DMS 273 (cell line): ENCODE measurements around the gene RPP14.
"Not testable (repeated sequence)": the region's sequence is repeated elsewhere in the genome, so short reads cannot be mapped to it uniquely, and the experiment has no call there.

Experiments
- DNase-seq: peaks from one replicate; lab custom pipeline; 2025; ENCODE audit not compliant: unreplicated experiment; lab: John Stamatoyannopoulos, UW

RPP14 gene

GRCh38 chr3:58331593-58332152, 25.6 kb downstream of the RPP14 start:
- DNase-seq, result no peak

GRCh38 chr3:58332575-58333188, 26.6 kb downstream of the RPP14 start, which contains the start of gene PXK:
PXK (plus strand) TSS chr3:58332892; CDS start chr3:58332989, 97 bp downstream.
- peak; percentile 86 for DNase-seq

- peak; percentile 58 for DNase-seq
Observed at GRCh38 chr3:58333206-58334012, 27.4 kb downstream of the RPP14 start.

- DNase-seq, result no peak
Observed at GRCh38 chr3:58334013-58334321, 27.9 kb downstream of the RPP14 start.

- DNase-seq, result no peak
Observed at GRCh38 chr3:58334506-58334884, 28.4 kb downstream of the RPP14 start.

GRCh38 chr3:58335652-58335947, 29.6 kb downstream of the RPP14 start:
- DNase-seq, result no peak

GRCh38 chr3:58336135-58336882, 30.3 kb downstream of the RPP14 start:
- no peak for DNase-seq

GRCh38 chr3:58337190-58337589, 31.1 kb downstream of the RPP14 start:
- no peak for DNase-seq

GRCh38 chr3:58339146-58339545, 33.1 kb downstream of the RPP14 start:
- not testable (repeated sequence) for DNase-seq

GRCh38 chr3:58340594-58341244, 34.7 kb downstream of the RPP14 start:
- no peak for DNase-seq

GRCh38 chr3:58341376-58341775, 35.3 kb downstream of the RPP14 start:
- DNase-seq, result no peak

GRCh38 chr3:58342676-58343075, 36.6 kb downstream of the RPP14 start:
- DNase-seq, result no peak

- DNase-seq, result no peak
Observed at GRCh38 chr3:58345457-58345856, 39.4 kb downstream of the RPP14 start.

GRCh38 chr3:58346368-58346767, 40.3 kb downstream of the RPP14 start:
- DNase-seq, result no peak

- DNase-seq, result no peak
Observed at GRCh38 chr3:58347984-58348383, 41.9 kb downstream of the RPP14 start.

GRCh38 chr3:58349792-58350626, 44.0 kb downstream of the RPP14 start:
- no peak for DNase-seq

- DNase-seq, result no peak
Observed at GRCh38 chr3:58350627-58351013, 44.6 kb downstream of the RPP14 start.

- peak; percentile 6 for DNase-seq
Observed at GRCh38 chr3:58351920-58352319, 45.9 kb downstream of the RPP14 start.

- no peak for DNase-seq
Observed at GRCh38 chr3:58352626-58353025, 46.6 kb downstream of the RPP14 start.

GRCh38 chr3:58353722-58354553, 47.9 kb downstream of the RPP14 start:
- no peak for DNase-seq
